BLaER1 (cell line): Measurements from ENCODE around the gene AGPAT3.

Experiments
- H3K27ac ChIP-seq: shearing (Covaris generic); formaldehyde crosslinking; 2 replicates; pipeline ENCODE4 v1.8.1; 2022
- H3K27me3 ChIP-seq: shearing (Covaris generic); formaldehyde crosslinking; 2 replicates; pipeline ENCODE4 v1.8.1; 2022
- H3K36me3 ChIP-seq: shearing (Covaris generic); formaldehyde crosslinking; 2 replicates; pipeline ENCODE4 v1.8.1; 2022
- H3K4me1 ChIP-seq: shearing (Covaris generic); formaldehyde crosslinking; 2 replicates; pipeline ENCODE4 v1.8.1; 2022
- H3K4me2 ChIP-seq: shearing (Covaris generic); formaldehyde crosslinking; 2 replicates; pipeline ENCODE4 v1.8.1; 2022
- H3K4me3 ChIP-seq: shearing (Covaris generic); formaldehyde crosslinking; 2 replicates; pipeline ENCODE4 v1.8.1; 2022
- H3K9ac ChIP-seq: shearing (Covaris generic); formaldehyde crosslinking; 2 replicates; pipeline ENCODE4 v1.8.1; 2022
- H3K9me3 ChIP-seq: shearing (Covaris generic); formaldehyde crosslinking; 2 replicates; pipeline ENCODE4 v1.8.1; 2022
- H4K20me1 ChIP-seq: shearing (Covaris generic); formaldehyde crosslinking; 2 replicates; pipeline ENCODE4 v1.8.1; 2022
- Cebpa-rat ChIP-seq: shearing (Covaris generic); IDR thresholded peaks from 2 replicates; pipeline ENCODE4 v1.8.1; 2022

The AGPAT3 gene

DNA sequence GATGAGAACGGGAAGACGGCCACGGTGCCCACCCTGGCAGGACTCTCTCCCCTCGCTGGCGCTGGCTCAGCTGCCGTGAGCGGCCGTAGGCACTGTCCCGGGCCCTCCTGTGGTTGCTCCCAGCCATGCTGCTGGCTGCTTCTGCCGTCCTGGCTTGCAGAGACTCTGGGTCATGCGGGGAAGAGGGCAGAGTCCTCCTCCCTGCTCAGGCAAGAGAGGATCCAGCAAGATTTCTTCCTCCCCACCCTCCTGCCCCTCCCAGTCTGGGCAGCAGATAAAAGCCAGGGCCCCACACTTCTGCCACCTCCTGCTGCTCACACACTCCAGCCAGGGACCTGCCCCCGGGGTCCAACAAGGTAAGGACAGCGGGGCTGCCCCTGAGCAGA, 60.1 kb downstream of the AGPAT3 start:
- peaks cover 5% of the 10 kb centered on the region; the same call in 1 of the 2 replicates for H3K27me3 ChIP-seq
- peaks cover 52% of the 10 kb centered on the region for H3K4me1 ChIP-seq

DNA sequence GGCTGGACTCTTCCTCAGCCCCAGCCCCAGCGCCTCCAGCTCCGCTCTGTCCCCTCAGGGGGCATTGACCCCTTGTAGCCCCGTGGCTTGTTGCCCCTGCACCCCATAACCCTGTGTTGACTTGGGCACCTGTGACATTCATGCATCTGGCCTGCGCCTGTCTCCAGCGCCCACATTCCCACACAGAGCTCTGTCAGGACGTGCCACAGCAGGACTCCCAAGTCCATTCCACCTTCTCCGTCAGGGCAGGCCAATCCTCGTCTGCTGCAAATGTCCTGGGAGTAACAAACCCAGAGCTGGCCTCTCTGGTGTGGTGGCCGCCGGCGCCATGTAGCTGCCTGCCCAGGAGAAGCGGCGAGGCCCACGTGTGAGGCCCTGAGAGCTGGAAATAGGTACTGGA, 60.6 kb downstream of the AGPAT3 start:
- H3K4me3 ChIP-seq = no peak overlapping the region
- no peak for TF ChIP-seq Cebpa-rat
- peaks cover 5% of the 10 kb centered on the region; the same call in 1 of the 2 replicates for H3K27me3 ChIP-seq
- peaks cover 27% of the 10 kb centered on the region; the same call in 1 of the 2 replicates for H3K36me3 ChIP-seq
- no peak overlapping the region for H3K27ac ChIP-seq
- H3K4me1 ChIP-seq = peaks cover 52% of the 10 kb centered on the region
- H4K20me1 ChIP-seq = peaks cover 99% of the 10 kb centered on the region
- H3K9me3 ChIP-seq = no peaks in the 10 kb centered on the region
- no peak overlapping the region for H3K9ac ChIP-seq
- H3K4me2 ChIP-seq = no peak overlapping the region

More for the DNA sequence above, 60.1 kb downstream of the AGPAT3 start:
- Histone ChIP-seq H3K9ac (no peak overlapping the region), H3K9me3 (no peaks in the 10 kb centered on the region), H3K4me2 (no peak overlapping the region), H3K4me3 (no peak overlapping the region), H3K27ac (no peak overlapping the region), H3K36me3 (peaks cover 27% of the 10 kb centered on the region; the same call in 1 of the 2 replicates), H4K20me1 (peaks cover 99% of the 10 kb centered on the region)
- TF ChIP-seq Cebpa-rat = no peak

DNA sequence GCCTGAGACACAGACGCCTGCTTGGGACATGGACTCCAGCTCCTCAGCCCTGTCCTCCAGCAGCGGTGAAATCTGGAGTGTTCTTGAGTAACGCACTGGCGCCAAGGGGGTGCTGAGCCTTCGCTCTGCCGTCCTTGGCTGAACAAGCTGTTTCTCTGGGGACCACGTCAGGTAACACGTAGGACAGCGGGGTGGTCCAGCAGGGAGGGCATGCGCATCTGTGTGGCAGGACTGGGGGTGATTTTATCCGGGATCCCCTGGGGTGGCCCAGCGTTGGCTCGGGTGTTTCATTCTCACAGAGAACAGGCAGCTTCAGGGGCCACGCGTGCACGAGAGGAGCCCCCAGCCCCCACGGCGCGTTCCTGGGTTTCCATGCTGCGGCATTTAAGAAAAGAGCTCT, 61.2 kb downstream of the AGPAT3 start:
- Histone ChIP-seq H3K27me3 (peaks cover 2% of the 10 kb centered on the region; the same call in 1 of the 2 replicates), H3K4me1 (peaks cover 52% of the 10 kb centered on the region), H4K20me1 (peaks cover 99% of the 10 kb centered on the region), H3K9ac (no peak overlapping the region), H3K4me3 (no peak overlapping the region), H3K27ac (no peak overlapping the region), H3K4me2 (no peak overlapping the region), H3K36me3 (peaks cover 27% of the 10 kb centered on the region; the same call in 1 of the 2 replicates), H3K9me3 (no peaks in the 10 kb centered on the region)
- TF ChIP-seq Cebpa-rat = no peak

DNA sequence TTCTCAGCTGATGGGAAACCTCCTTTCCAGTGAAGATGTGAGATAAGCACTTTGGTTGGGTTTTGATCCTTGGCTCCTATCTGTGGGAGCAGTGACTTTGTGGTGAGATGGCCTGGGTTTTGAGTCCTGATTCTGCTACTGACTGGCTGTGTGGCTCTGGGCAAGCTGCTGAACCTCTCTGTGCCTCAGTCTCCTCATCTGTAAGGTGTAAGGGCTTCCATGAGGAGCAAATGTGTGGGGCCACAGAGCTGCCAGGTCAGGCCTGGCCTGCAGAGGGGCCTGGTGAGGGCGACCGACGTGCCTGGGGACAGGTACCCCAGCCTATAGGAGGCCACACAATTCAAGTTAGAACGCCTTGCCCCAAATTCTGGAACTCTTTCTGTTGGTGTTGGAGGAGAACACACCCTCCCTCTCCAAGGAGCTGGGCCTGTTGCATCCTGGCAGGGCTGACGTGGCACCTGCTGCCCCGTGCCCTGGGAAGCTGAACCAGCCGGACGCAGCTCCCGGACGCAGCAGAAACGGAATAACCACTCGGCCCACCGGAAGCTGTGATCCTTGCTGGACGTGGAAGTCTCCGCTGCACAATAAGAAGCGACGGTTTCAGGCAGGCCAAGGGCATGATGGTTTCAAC, 62.7 kb downstream of the AGPAT3 start:
- Histone ChIP-seq H3K27ac (no peak overlapping the region), H3K27me3 (no peaks in the 10 kb centered on the region), H4K20me1 (peaks cover 99% of the 10 kb centered on the region), H3K4me3 (no peak overlapping the region), H3K4me1 (peaks cover 37% of the 10 kb centered on the region), H3K9me3 (no peaks in the 10 kb centered on the region), H3K36me3 (peaks cover 27% of the 10 kb centered on the region; the same call in 1 of the 2 replicates), H3K4me2 (no peak overlapping the region), H3K9ac (no peak overlapping the region)
- no peak for TF ChIP-seq Cebpa-rat

DNA sequence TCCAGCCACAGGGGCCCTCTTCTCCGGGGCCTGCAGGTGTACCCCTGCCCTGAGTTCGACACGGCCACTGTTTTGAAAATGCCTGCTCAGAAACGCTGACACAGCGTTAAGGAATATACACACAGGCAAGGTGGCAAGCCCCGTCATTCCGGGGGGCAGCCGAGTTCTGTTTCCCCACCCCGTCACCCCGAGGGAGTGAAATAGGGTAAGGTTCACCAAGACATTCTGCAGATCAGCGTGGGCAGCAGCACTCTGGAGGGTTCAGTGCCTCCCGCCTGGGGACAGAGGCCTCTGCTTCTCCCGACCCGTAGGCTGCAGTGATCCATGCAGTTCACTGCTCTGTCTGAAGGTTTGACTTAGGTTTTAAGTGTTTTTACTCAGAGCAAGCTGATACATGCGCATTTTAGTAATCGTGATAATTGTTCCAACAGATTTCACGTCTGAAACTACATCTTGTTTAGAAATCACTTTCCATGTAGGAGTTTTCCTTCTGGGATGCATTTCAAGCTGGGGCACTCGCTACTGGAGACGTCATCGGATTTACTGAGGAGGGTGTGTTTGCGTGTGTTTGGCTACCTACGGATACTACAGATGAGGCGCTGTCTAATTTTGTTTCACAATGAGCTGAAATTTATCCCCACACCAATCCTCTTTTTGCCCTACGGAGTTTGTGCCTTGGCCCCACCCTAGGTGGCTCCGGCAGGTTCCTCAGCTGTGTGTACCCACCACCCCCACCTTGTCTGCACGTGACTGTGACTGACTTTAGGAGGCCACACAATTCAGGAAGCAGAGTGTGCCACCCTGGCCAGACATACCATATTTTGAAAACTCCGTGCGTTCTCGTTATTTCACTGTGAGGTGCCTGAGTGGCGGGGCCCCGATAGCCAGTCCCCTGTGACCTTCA, 63.5 kb downstream of the AGPAT3 start:
- Histone ChIP-seq H3K27ac (no peak overlapping the region), H3K27me3 (no peaks in the 10 kb centered on the region), H3K9ac (no peak overlapping the region), H3K4me3 (no peak overlapping the region), H3K4me1 (peaks cover 29% of the 10 kb centered on the region), H4K20me1 (peaks cover 99% of the 10 kb centered on the region), H3K36me3 (peaks cover 27% of the 10 kb centered on the region; the same call in 1 of the 2 replicates), H3K9me3 (no peaks in the 10 kb centered on the region), H3K4me2 (peak overlapping the region; percentile 82; the same call in 1 of the 2 replicates)
- TF ChIP-seq Cebpa-rat = no peak

DNA sequence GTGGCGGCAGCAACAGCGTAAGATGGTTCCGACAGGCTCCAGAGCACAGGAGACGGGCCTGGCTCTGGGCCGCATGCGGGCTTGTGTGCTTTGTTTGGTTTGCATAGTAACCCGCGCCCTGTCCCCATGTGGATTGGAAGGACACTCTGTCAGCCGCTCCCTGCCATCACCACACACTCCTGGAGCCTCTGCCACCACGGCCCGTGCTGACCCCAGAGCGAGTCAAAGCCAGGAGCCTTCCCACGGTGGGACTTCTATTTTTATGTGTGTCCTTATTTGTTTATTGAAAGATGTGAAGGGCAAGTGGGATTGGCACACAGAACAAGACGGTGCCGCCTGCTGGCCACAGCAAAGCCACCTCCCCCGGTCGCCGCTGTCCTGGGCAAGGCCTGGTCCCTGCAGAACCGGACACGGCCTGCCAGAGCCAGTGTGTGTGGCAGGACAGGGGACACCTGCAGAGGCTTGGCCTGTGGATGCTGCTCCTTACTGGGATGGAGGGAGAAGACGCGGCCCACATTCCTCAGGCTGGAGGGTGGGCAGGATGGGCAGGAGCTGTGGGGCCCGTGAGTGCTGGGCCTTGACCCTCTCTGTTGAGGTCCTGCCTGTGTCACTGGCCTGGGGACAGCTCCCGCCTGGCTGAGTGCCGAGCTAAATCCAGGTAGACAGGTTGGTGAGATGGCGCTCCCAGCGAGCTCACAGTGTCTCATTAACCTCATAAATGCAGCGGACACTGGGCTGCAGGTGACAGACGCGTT, 64.4 kb downstream of the AGPAT3 start:
- Histone ChIP-seq H3K4me3 (no peak overlapping the region), H3K27me3 (no peaks in the 10 kb centered on the region), H3K4me2 (peak overlapping the region; percentile 82), H3K9me3 (no peaks in the 10 kb centered on the region), H3K9ac (no peak overlapping the region), H3K27ac (no peak overlapping the region), H3K36me3 (peaks cover 27% of the 10 kb centered on the region; the same call in 1 of the 2 replicates), H4K20me1 (peaks cover 99% of the 10 kb centered on the region), H3K4me1 (peaks cover 20% of the 10 kb centered on the region)
- no peak for TF ChIP-seq Cebpa-rat

DNA sequence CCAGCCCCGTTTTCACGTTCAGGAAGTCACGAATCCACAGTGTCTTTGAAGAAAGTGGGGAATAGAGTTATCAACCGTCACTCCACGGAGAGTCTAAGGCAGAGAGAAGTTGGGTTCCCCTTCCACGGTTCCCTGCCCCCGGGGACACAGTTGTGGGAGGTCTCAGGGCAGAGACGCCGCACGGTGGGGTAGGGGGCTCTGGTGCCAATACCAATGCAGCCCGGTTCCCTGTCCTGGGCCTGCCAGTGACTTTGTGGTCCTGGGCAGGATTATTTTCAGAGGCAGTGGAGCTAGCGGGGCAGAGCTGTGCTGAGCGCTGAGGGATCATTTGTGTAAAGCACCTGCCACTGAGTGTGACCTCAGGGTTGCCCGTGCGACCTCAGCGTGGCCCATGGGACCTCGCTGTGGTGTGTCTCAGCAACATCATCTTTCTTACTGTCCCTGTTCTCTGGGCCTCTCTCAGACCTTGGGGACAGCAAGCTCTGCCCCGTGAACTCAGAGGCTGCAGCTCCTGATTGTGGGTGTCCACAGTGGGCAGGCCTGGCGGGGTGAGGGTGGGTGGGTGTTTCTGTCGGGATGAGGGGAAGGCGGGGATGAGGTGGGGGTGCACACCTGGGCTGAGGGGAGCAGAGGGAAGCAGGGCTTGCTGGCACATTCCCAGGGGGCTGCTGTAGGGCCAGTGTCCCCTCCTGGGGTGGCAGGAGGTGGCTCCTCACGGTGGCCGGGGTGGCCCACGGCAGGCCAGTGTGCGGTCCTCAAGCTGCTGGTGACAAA, 65.2 kb downstream of the AGPAT3 start:
- peaks cover 19% of the 10 kb centered on the region for H3K4me1 ChIP-seq
- H3K4me2 ChIP-seq = peak overlapping the region; percentile 82
- H3K27me3 ChIP-seq = no peaks in the 10 kb centered on the region
- H4K20me1 ChIP-seq = peaks cover 99% of the 10 kb centered on the region
- H3K27ac ChIP-seq = no peak overlapping the region
- no peak overlapping the region for H3K9ac ChIP-seq
- peaks cover 23% of the 10 kb centered on the region; the same call in 1 of the 2 replicates for H3K36me3 ChIP-seq
- H3K9me3 ChIP-seq = no peaks in the 10 kb centered on the region
- no peak overlapping the region for H3K4me3 ChIP-seq
- TF ChIP-seq Cebpa-rat = no peak

DNA sequence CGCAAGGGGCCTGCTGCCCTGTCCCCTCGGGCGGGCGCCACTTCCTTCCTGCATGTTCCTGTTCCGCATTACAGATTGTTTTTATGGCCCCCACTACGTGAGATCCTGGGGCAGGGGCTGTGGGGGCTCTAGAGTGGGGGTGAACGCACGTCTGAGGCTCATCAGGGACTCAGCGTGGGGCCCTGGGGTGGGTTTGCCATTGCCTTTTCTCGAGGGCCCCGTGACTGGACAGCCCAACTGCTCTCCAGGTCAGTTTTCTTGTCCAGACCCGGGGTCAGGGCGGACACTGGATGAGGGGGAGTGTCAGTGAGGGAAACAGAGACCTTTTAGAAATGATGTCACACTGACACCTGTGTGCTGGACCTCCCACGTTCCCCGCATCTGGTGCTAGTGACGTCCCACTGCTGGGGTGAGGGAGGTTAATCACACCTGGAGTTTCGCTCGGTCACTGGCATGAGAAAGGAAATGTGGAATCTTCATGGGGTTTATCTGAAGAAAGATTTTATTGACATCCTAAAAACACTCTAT, 65.9 kb downstream of the AGPAT3 start:
- no peaks in the 10 kb centered on the region for H3K27me3 ChIP-seq
- no peak for TF ChIP-seq Cebpa-rat
- no peak overlapping the region for H3K27ac ChIP-seq
- peaks cover 19% of the 10 kb centered on the region for H3K4me1 ChIP-seq
- H4K20me1 ChIP-seq = peaks cover 99% of the 10 kb centered on the region
- H3K36me3 ChIP-seq = peaks cover 17% of the 10 kb centered on the region; the same call in 1 of the 2 replicates
- H3K9me3 ChIP-seq = no peaks in the 10 kb centered on the region
- H3K4me2 ChIP-seq = peak overlapping the region; percentile 82
- H3K4me3 ChIP-seq = no peak overlapping the region
- H3K9ac ChIP-seq = no peak overlapping the region
